Neural cell (in vitro differentiated cells): ENCODE data around the gene GSPT2. TPM values are rescaled to one million over a fixed set of nuclear protein-coding genes. Genes with fewer than 3 reads are reported as not detected.

ENCODE experiments used
- H2AFZ ChIP-seq: fragments of 200-600, 300-800 bp; sonication (generic), shearing (Covaris generic); 2 replicates; pipeline ENCODE4 v1.6.0; 2014; ENCODE audit warnings: low read depth, mild to moderate bottlenecking, antibody characterized with exemption, low read length, moderate library complexity
- H3F3A ChIP-seq: fragments of 200-600 bp; shearing (Covaris generic); 2 replicates; pipeline ENCODE4 v1.6.1; 2016; ENCODE audit warnings: mild to moderate bottlenecking, moderate library complexity, mixed read lengths, antibody characterized with exemption, low read length; ENCODE audit not compliant: insufficient read depth, poor library complexity, severe bottlenecking
- H3K27ac ChIP-seq: fragments of 200-600, 300-800 bp; sonication (generic), shearing (Covaris generic); 2 replicates; pipeline ENCODE4 v1.5.1; 2014; ENCODE audit warnings: mild to moderate bottlenecking, low read length, moderate library complexity
- H3K27me3 ChIP-seq: fragments of 300-800, 200-600 bp; sonication (generic), shearing (Covaris generic); 2 replicates; pipeline ENCODE4 v1.6.0; 2014; ENCODE audit warnings: mild to moderate bottlenecking, low read depth, low read length, moderate library complexity; ENCODE audit not compliant: insufficient read depth
- H3K36me3 ChIP-seq: fragments of 300-800, 200-600 bp; sonication (generic), shearing (Covaris generic); 2 replicates; pipeline ENCODE4 v1.5.1; 2014; ENCODE audit warnings: mild to moderate bottlenecking, antibody characterized with exemption, low read length, moderate library complexity; ENCODE audit not compliant: insufficient read depth
- H3K4me2 ChIP-seq: fragments of 300-800, 200-600 bp; sonication (generic), shearing (Covaris generic); 2 replicates; pipeline ENCODE4 v1.6.0; 2014; ENCODE audit warnings: mild to moderate bottlenecking, low read length
- H3K4me3 ChIP-seq: fragments of 300-800, 200-600 bp; sonication (generic), shearing (Covaris generic); 2 replicates; pipeline ENCODE4 v1.5.1; 2014; ENCODE audit warnings: mild to moderate bottlenecking, low read length, moderate library complexity
- H3K79me2 ChIP-seq: fragments of 200-600 bp; shearing (Covaris generic); replicated peaks from 2 replicates; pipeline ENCODE4 v1.6.0; 2014; ENCODE audit warnings: mild to moderate bottlenecking, low read length, moderate library complexity; ENCODE audit not compliant: insufficient read depth
- H3K9ac ChIP-seq: fragments of 300-800, 200-600 bp; sonication (generic), shearing (Covaris generic); 2 replicates; pipeline ENCODE4 v1.6.1; 2016; ENCODE audit warnings: mild to moderate bottlenecking, low read length, mixed read lengths
- H3K9me2 ChIP-seq: fragments of 200-600 bp; shearing (Covaris generic); 2 replicates; pipeline ENCODE4 v1.6.1; 2016; ENCODE audit warnings: mild to moderate bottlenecking, low read length, mixed read lengths; ENCODE audit not compliant: insufficient read depth
- H3K9me3 ChIP-seq: fragments of 200-600, 300-800 bp; sonication (generic), shearing (Covaris generic); 2 replicates; pipeline ENCODE4 v1.6.1; 2016; ENCODE audit warnings: mild to moderate bottlenecking, mixed run types, low read length, moderate library complexity, mixed read lengths
- H4K20me1 ChIP-seq: fragments of 200-600 bp; shearing (Covaris generic); 2 replicates; pipeline ENCODE4 v1.6.1; 2016; ENCODE audit warnings: mild to moderate bottlenecking, mixed run types; ENCODE audit not compliant: insufficient read depth
- EP300 ChIP-seq: fragments of 450-650 bp; conservative IDR thresholded peaks from 2 replicates; pipeline ENCODE4 v1.6.1; 2014; ENCODE audit warnings: antibody characterized with exemption, mild to moderate bottlenecking, moderate library complexity; ENCODE audit not compliant: poor library complexity, severe bottlenecking
- EZH2 ChIP-seq: fragments of 200-600, 300-800 bp; shearing (Covaris generic), sonication (generic); IDR thresholded peaks from 2 replicates; pipeline ENCODE4 v1.6.1; 2014; ENCODE audit warnings: antibody characterized with exemption, low read length, borderline replicate concordance, mild to moderate bottlenecking; ENCODE audit not compliant: insufficient read depth, poor library complexity, severe bottlenecking
- MXI1 ChIP-seq: fragments of 450-650 bp; conservative IDR thresholded peaks from 2 replicates; pipeline ENCODE4 v1.6.1; 2014; ENCODE audit warnings: antibody characterized with exemption, mild to moderate bottlenecking; ENCODE audit not compliant: poor library complexity, severe bottlenecking
- POLR2AphosphoS5 ChIP-seq: IDR thresholded peaks from 2 replicates; pipeline ENCODE4 v1.6.1; 2012
- REST ChIP-seq: IDR thresholded peaks from 2 replicates; pipeline ENCODE4 v1.6.1; 2012; ENCODE audit warnings: borderline replicate concordance
- TAF1 ChIP-seq: IDR thresholded peaks from 2 replicates; pipeline ENCODE4 v1.6.1; 2012; ENCODE audit warnings: low read depth
- polyA plus RNA-seq: library from polyadenylated mRNA; depleted of rRNA; stranded (reverse); fragments of >200 nt; gene quantifications from 2 replicates; pipeline ENCODE4 v1.2.3, GENCODE V29; 2014
- TF ChIP-seq, protein P1 (sequence below): fragments of 450-650 bp; IDR thresholded peaks from 2 replicates; pipeline ENCODE4 v1.5.1; 2014; ENCODE audit warnings: antibody characterized with exemption, mild to moderate bottlenecking, moderate library complexity; ENCODE audit not compliant: poor library complexity, severe bottlenecking

GSPT2 gene
- polyA plus RNA-seq, 1 donor from 2014 or later, result 25.5 TPM

GRCh38 chrX:51760657-51761056, 17.4 kb downstream of the GSPT2 start:
- Histone ChIP-seq H3K27me3 (no peaks in the 10 kb centered on the region), H3K9ac (no peak overlapping the region), H3K4me2 (no peak overlapping the region), H2AFZ (no peak overlapping the region), H3K9me2 (no peaks in the 10 kb centered on the region), H3F3A (no peaks in the 10 kb centered on the region), H3K36me3 (no peaks in the 10 kb centered on the region), H3K27ac (peak overlapping the region; percentile 98), H3K79me2 (peaks cover 13% of the 10 kb centered on the region), H4K20me1 (no peaks in the 10 kb centered on the region), H3K9me3 (no peaks in the 10 kb centered on the region), H3K4me3 (no peak overlapping the region)
- TF ChIP-seq POLR2AphosphoS5 (no peak), MXI1 (no peak), EZH2 (no peak), EP300 (no peak), REST (no peak)
- TF ChIP-seq, protein P1, sequence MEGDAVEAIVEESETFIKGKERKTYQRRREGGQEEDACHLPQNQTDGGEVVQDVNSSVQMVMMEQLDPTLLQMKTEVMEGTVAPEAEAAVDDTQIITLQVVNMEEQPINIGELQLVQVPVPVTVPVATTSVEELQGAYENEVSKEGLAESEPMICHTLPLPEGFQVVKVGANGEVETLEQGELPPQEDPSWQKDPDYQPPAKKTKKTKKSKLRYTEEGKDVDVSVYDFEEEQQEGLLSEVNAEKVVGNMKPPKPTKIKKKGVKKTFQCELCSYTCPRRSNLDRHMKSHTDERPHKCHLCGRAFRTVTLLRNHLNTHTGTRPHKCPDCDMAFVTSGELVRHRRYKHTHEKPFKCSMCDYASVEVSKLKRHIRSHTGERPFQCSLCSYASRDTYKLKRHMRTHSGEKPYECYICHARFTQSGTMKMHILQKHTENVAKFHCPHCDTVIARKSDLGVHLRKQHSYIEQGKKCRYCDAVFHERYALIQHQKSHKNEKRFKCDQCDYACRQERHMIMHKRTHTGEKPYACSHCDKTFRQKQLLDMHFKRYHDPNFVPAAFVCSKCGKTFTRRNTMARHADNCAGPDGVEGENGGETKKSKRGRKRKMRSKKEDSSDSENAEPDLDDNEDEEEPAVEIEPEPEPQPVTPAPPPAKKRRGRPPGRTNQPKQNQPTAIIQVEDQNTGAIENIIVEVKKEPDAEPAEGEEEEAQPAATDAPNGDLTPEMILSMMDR, result no peak

DNA sequence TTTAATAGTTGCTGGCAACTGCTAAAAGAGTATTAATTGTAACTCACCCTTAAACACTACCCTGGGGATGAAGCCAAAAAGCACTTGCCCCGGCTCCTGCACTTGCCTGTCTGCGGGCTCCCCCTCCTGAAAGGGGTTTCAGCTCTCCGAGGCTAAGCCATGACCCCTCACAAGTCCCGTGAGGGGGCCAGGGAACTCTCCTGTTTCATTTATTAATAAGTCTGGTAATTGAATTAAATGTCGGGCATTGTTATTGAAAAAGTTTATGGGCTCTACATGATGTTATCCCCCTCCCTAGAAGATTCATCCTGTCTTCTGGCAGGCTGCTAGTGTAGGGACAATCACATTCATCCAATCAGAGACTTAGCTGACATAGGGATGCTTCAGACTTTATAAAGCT, 23.3 kb downstream of the GSPT2 start:
- no peak for TF ChIP-seq EZH2
- TF ChIP-seq EP300, result no peak
- no peak for TF ChIP-seq REST
- no peak for TF ChIP-seq MXI1
- no peak for TF ChIP-seq TAF1
- H3K79me2 ChIP-seq, result no peaks in the 10 kb centered on the region

More for the DNA sequence above, 23.3 kb downstream of the GSPT2 start:
- no peak overlapping the region for H3K4me3 ChIP-seq
- H3K4me2 ChIP-seq, result no peak overlapping the region
- H4K20me1 ChIP-seq, result no peaks in the 10 kb centered on the region
- H2AFZ ChIP-seq, result no peak overlapping the region
- no peaks in the 10 kb centered on the region for H3K9me3 ChIP-seq
- no peaks in the 10 kb centered on the region for H3F3A ChIP-seq
- no peaks in the 10 kb centered on the region for H3K36me3 ChIP-seq
- no peaks in the 10 kb centered on the region for H3K9me2 ChIP-seq
- no peak overlapping the region for H3K27ac ChIP-seq
- H3K9ac ChIP-seq, result no peak overlapping the region
- H3K27me3 ChIP-seq, result no peaks in the 10 kb centered on the region
